ENCODE measurements around the gene CPLANE2.

DNA sequence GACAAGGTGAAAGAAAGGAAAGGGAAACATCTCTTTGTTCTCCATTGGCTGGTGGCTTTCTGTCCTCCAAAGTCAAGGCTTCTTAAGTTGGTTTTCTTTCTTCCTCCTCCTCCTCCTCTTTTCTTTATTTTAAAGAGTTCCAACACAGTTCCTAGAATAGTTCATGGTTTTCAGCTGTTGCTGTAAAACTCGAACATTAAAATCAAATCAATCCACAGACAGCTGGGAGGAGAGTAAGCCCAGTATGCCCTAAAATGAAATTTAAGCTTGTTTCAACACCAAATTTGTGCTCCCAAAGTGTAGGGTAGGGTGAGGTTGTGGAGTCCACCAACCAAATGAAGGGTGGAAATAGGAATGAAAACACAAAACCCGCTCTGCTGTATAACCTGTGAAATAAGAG, 10.5 kb upstream of the CPLANE2 start:
- TF ChIP-seq, protein P1, sequence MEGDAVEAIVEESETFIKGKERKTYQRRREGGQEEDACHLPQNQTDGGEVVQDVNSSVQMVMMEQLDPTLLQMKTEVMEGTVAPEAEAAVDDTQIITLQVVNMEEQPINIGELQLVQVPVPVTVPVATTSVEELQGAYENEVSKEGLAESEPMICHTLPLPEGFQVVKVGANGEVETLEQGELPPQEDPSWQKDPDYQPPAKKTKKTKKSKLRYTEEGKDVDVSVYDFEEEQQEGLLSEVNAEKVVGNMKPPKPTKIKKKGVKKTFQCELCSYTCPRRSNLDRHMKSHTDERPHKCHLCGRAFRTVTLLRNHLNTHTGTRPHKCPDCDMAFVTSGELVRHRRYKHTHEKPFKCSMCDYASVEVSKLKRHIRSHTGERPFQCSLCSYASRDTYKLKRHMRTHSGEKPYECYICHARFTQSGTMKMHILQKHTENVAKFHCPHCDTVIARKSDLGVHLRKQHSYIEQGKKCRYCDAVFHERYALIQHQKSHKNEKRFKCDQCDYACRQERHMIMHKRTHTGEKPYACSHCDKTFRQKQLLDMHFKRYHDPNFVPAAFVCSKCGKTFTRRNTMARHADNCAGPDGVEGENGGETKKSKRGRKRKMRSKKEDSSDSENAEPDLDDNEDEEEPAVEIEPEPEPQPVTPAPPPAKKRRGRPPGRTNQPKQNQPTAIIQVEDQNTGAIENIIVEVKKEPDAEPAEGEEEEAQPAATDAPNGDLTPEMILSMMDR (IDR thresholded peaks at IDR 0.05; ENCODE audit: insufficient read depth, low read length), result no peak
- TF ChIP-seq SPI1 (IDR thresholded peaks at IDR 0.05; ENCODE audit: borderline replicate concordance, low read depth), result no peak
